Dedifferentiated amniotic fluid mesenchymal stem cell (primary cell): ENCODE results near the gene PSAPL1.

Experiments used
- DNase-seq: peaks from one replicate; pipeline ENCODE4 v3.0.0-alpha.2; 2016; ENCODE audit errors: extremely low spot score

Gene PSAPL1, protein sequence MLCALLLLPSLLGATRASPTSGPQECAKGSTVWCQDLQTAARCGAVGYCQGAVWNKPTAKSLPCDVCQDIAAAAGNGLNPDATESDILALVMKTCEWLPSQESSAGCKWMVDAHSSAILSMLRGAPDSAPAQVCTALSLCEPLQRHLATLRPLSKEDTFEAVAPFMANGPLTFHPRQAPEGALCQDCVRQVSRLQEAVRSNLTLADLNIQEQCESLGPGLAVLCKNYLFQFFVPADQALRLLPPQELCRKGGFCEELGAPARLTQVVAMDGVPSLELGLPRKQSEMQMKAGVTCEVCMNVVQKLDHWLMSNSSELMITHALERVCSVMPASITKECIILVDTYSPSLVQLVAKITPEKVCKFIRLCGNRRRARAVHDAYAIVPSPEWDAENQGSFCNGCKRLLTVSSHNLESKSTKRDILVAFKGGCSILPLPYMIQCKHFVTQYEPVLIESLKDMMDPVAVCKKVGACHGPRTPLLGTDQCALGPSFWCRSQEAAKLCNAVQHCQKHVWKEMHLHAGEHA

DNA sequence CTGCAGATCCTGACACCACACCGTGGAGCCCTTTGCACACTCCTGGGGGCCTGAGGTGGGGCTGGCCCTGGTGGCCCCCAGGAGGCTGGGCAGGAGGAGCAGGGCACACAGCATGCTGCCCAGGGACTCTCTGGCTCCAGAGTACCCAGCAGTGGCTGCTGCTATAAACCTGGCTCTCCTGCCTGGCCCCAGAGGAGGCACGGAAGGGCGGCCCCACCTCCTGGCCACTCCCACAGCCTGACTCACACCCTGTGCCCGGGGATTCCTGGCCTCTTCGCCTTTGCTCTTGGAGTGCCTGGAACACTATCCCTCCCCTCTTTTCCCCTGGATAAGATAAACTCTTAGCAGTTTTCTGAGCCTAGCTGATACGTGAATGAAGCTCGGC is at the start of gene PSAPL1:
PSAPL1 (minus strand) TSS at position 165 of the 385 bp plus-strand sequence; CDS start at position 114, 51 bp downstream.
- no peak for DNase-seq

DNA sequence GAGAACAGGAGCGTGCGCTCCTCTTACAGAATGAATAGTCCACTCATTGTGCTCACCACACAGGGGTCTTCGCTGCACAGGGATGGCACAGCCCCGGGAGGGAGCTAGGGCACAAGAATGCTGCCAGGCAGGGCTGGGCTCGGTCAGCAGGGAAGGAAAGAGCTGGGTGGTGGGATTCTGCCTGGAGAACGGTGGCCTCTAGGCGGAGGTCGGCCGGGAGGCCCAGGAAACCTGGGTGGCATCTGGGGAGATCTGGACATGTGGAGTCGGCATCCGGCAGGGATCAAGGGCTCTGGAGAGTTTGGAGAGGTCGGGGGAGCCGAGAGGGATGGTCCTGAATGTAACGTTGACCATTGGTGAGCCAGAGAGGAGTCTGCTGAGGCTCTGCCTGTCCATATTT is 46.5 kb upstream of the PSAPL1 start:
- DNase-seq = no peak

DNA sequence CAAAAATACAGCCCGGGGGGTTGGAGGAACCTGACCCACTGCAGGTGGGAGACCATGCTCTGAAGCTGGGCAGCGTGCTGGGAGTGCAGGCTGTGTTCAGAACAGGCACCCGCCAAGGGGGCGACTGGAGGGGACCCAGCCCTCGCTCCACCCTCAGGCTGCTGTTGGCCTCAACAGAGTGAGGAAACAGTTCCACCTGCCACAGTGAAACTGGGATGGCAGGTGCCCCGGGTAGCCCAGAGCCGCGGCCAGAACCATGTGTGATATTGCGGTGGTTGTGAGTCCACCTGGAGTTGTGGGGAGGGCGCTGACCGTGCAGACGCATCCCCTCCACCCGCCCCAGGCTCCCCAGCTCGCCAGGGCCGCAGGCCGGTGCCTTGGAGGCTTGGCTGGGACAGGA is 45.7 kb upstream of the PSAPL1 start:
- DNase-seq = no peak

DNA sequence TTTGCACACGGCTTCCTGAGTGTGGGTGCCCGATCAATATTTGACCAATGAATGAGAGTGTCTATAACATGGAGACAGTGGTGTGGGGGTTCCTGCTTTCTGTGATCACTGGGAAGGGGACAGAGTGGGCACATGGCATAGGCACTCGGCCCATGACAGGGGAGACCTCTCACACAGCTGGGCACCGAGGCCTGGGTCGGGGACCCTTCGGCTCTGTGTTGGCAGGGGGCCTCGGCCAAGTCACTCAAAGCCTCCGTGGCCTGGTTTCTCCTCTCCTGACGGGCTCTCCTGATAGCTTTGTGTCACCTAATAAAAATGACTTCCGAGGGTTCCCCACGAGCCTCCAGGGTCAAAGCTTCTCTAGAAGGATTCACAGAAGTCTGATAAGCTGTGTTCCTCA is 43.9 kb upstream of the PSAPL1 start:
- DNase-seq = no peak

GRCh38 chr4:7477695-7478094 is 43.0 kb upstream of the PSAPL1 start:
- DNase-seq = no peak

DNA sequence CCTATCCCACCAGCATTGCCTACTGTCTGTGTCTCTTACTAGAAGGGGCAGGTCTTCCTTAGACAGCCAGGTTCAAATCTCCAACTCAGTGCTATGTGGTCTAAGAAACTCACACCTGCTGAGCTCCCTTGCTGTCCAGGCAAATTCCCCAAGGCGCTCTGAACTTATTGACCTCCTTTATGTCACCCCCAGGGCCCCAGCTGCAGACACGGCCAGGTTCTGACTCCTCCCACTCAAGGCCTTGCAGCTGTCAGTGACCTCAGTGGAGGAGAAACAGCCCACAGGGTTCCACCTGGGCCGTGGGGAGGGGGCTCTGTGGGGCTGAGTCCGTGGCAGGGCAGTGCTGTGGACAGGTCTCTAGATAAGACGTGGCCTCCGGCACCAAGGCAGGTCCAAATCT is 42.1 kb upstream of the PSAPL1 start:
- no peak for DNase-seq

- DNase-seq = no peak
These were observed 40.5 kb upstream of the PSAPL1 start for GRCh38 chr4:7475207-7475606.

- no peak for DNase-seq
These were observed 39.6 kb upstream of the PSAPL1 start for GRCh38 chr4:7474320-7474719.

DNA sequence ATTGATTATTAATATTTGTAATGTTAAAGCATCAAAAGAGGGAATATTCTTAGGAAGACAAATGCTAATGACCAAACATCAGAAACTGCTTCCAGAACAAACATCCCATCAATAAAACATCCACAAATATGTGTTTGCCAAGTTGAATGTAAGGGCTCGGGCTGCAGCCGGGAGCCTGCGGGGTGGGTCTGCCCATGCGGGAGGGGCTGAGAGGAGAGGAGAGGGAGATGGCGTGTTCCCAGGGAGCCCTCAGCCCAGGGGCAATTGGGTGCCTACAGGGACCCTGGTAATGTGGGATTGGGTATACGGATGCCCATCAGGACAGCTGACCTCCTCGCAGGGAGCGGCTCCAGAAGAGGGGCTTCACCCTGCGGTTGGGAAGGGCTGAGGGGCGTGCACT is 38.4 kb upstream of the PSAPL1 start:
- DNase-seq = no peak

- no peak for DNase-seq
These were observed 37.8 kb upstream of the PSAPL1 start for GRCh38 chr4:7472442-7473013.

DNA sequence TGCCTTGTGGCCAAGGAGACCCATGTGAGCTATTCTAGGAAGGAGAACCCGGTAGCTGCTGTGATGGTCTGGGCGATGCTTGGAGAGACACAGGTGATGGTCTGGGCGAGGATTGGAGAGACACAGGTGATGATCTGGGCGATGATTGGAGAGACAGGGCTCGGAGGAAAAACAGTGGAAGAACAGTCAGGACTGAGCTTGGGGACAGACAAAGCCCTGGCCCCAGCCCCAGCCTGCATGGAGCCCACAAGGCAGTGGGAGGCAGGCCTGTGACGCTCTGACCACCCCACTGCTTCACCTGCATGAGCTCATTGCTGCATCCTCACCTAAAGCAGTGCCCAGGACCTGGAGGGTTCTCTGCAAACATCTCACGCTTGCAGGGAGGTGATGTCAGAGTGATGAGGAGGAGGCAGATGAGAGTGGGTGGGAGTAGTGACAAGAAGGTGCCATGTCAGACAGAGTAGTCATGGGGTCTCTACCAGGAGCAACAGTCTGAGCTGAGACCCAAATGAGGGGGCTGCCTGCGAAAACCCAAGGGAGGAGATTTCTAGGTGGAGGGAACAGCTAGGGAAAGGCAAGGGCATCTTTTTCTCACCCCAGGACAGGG is 35.9 kb upstream of the PSAPL1 start:
- DNase-seq = no peak

DNA sequence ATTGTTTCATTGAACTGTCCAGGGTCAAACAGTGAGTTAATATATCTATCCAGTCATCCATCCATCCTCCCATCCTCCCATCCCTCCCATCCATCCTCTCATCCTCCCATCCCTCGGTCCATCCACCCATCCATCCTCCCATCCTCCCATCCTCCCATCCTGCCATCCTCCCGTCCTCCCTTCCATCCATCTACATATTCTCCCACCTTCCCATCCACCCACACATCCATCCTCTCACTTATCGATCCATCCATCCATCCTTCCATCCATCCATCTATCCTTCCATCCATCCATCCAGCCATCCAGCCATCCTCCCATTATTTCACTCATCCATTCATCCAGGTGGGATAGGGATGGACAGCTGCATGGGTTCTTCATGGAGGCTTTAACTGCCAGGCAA is 35.4 kb upstream of the PSAPL1 start:
- no peak for DNase-seq

DNA sequence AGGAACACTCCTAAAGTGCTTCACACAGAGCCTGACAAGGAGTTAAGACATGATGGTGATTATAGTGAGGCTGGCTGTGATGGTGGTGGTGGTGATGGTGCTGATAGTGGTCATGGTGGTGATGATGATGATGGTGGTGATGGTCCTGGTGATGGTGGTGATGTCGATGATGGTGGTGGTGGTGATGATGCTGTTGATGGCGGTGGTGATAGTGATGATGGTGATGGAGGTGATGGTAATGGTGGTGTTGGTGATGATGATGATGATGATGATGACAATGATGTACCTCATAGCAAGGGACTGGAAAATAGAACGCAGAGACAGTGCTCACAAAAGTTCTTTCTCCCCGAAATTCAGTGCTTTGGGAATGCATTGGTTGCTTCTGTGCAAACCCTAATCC is 34.3 kb upstream of the PSAPL1 start:
- no peak for DNase-seq

GRCh38 chr4:7467471-7467870 is 32.7 kb upstream of the PSAPL1 start:
- no peak for DNase-seq

- DNase-seq = no peak
These were observed 32.2 kb upstream of the PSAPL1 start for GRCh38 chr4:7466904-7467303.

GRCh38 chr4:7466215-7466614 is 31.5 kb upstream of the PSAPL1 start:
- no peak for DNase-seq

DNA sequence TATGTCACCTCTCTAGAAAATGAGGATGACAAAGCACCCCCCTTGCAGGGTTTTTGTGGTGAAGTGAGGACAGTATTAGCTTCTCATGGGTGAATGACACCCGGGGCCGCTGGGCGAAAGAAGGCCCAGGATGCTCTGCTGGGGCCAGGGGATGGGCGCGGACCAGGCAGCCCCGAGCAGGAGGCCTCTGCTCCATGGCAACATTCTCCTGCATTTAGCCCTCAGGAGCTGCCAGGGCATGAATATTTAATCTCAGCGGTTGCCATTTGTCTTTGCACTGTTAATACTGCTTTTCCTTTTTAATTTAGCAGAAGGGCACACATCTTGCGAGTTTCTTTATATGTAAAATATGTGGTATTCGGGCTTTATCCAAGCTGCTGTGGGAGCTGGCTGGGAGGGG is 30.3 kb upstream of the PSAPL1 start:
- DNase-seq = no peak

- no peak for DNase-seq
These were observed 29.5 kb upstream of the PSAPL1 start for GRCh38 chr4:7464259-7464655.

DNA sequence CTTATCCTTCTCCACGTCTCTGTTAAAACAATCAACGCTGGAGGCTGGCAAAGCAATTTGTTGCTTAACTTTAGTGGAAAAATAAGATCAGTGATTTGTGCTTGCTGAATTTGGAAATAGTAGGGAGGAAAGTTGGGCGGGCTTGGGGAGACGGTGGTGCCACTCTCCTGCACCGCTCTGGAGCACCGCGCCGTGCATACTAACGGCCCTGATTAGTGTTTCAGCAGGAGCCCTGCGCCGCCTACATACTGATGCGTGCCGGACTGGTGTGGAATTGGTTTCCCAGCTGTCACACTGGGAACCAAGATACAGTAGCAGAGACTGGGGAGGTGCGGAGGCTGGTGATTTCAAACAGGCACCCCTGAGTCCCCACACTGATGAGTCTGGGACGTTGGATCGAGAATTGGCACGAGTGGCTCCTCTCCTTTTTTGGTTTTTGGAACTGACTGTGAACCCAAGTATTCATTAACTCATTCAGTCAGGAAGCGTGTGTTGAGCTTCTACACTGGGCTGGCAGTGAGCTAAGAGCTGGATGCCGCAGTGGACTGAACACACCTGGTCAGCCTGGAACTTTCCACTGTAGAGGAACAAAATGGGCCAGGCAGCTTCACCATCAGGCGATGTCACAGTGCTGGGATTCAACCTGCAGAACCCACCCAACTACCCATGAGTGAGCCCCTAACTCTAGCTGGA is 29.0 kb upstream of the PSAPL1 start:
- no peak for DNase-seq

- no peak for DNase-seq
These were observed 27.8 kb upstream of the PSAPL1 start for GRCh38 chr4:7462509-7462971.

DNA sequence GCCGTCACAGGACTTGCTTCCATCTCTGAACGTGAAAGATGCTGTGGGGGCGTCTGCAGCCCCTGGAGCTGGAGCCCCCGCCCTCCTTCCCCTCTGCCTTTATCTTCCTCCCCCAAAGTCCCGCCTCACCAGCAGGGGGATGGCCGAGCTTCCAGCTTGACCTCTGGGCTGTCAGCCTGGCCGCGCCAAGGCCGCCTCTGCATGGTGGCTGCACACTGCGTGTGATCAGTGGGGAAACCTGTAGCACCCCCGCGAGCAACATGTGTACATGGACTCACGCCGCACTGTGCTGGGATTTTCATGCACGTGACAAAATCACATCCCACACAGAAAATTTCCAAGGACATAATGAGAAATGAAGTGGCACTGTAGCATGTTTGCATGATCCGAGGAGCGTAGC is 26.5 kb upstream of the PSAPL1 start:
- DNase-seq = no peak

DNA sequence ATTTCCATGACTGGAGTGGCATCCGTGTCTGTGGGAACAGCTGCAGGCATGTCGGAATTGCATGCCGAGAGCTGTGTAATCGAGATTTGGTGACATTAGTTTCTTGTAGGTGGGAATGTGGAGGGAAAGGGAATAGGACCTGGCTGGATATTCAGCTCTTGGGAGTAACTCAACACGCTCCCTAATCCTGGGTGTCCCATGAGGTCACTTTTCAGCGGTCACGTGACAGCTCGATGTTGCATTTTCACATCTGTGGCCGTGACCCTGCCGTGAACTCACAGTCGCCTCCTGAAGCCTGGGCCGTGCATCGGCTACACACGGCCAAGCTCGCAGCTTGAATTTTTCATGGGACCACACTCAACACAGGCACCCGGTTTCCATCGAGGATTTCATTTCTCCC is 25.8 kb upstream of the PSAPL1 start:
- no peak for DNase-seq
